ENCODE data around the gene ARL10.

Gene ARL10

GRCh38 chr5:176337913-176338312 lies 27.4 kb upstream of the ARL10 start:
- CTCF ChIA-PET = no interaction called here
- POLR2A ChIA-PET = no interaction called here
- no peak for DNase-seq (ENCODE audit: extremely low spot score)
- TF ChIP-seq CTCF (IDR thresholded peaks at IDR 0.05; ENCODE audit: control extremely low read depth, extremely low read depth, low read depth, missing control alignments) = no peak

- TF ChIP-seq CTCF (IDR thresholded peaks at IDR 0.05; ENCODE audit: control extremely low read depth, extremely low read depth, low read depth, missing control alignments) = no peak
- CTCF ChIA-PET = interaction anchor here (1.6 kb wide), 1 partner anchor 15 kb away, joined by 3 read pairs; no protein-coding TSS in a partner anchor
- POLR2A ChIA-PET = no interaction called here
- no peak for DNase-seq (ENCODE audit: extremely low spot score)
These were observed 26.0 kb upstream of the ARL10 start for GRCh38 chr5:176339304-176339703.

- no peak for DNase-seq (ENCODE audit: extremely low spot score)
- ChIA-PET POLR2A (no interaction called here), CTCF (interaction anchor here (0.9 to 1.4 kb wide), 4 partner anchors 9 to 20 kb away, joined by 3 to 4 read pairs (median 4); no protein-coding TSS in a partner anchor)
- TF ChIP-seq CTCF (IDR thresholded peaks at IDR 0.05; ENCODE audit: control extremely low read depth, extremely low read depth, low read depth, missing control alignments) = no peak
These were observed 23.7 kb upstream of the ARL10 start for GRCh38 chr5:176341325-176342157.

GRCh38 chr5:176342158-176342483 lies 23.2 kb upstream of the ARL10 start:
- TF ChIP-seq CTCF (IDR thresholded peaks at IDR 0.05; ENCODE audit: control extremely low read depth, extremely low read depth, low read depth, missing control alignments) = no peak

DNA sequence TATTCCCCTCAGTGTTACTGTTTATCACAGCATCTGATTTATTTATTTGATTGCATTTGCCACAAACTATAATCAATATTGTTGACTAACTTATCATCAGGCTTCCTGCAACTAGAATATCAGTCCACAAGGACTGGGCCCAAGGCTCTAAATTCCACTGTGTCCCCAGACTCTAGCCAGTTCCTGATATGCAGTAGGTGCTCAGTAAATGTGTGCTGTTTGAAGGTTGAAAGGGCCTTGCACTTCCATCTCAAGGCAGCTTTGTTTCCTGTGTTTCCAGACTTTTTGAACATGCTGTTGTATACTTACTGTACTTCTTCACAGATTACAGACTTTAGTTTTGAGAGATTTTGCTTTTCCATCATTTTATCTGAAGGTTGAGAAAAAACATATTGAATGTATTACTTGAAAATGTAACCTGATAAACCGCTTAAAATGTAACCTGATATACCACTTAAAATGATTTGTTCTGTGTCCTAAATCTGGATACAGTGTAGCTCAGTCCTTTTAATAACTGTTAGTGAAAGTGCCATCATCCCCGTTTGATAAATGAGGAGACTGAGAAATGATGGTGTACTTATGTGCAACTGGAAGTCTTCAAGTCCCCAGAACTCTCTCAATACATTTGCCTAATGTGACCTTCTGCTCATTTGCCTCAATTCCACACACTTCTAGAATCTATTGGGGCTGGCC lies 22.4 kb upstream of the ARL10 start:
- no peak for DNase-seq (ENCODE audit: extremely low spot score)
- TF ChIP-seq CTCF (IDR thresholded peaks at IDR 0.05; ENCODE audit: control extremely low read depth, extremely low read depth, low read depth, missing control alignments) = no peak
- ChIA-PET POLR2A (no interaction called here), CTCF (interaction anchor here (0.9 kb wide), 1 partner anchor 12 kb away, joined by 5 read pairs; no protein-coding TSS in a partner anchor)

More at GRCh38 chr5:176342158-176342483, 23.2 kb upstream of the ARL10 start:
- CTCF ChIA-PET = interaction anchor here (1.1 kb wide), 1 partner anchor 9 kb away, joined by 4 read pairs; no protein-coding TSS in a partner anchor
- POLR2A ChIA-PET = no interaction called here
- no peak for DNase-seq (ENCODE audit: extremely low spot score)

GRCh38 chr5:176350416-176350815 lies 14.9 kb upstream of the ARL10 start:
- DNase-seq (ENCODE audit: extremely low spot score) = no peak
- ChIA-PET POLR2A (interaction anchor here (3.3 kb wide), 1 partner anchor 12 kb away, joined by 34 read pairs; the partner anchor contains the start of gene KIAA1191), CTCF (interaction anchor here (0.9 kb wide), 1 partner anchor 9 kb away, joined by 4 read pairs; no protein-coding TSS in a partner anchor)
- TF ChIP-seq CTCF (IDR thresholded peaks at IDR 0.05; ENCODE audit: control extremely low read depth, extremely low read depth, low read depth, missing control alignments) = no peak
